ENCODE results near the gene FAM83C. TPM values are rescaled to one million over a fixed set of nuclear protein-coding genes. Genes with fewer than 3 reads are reported as not detected.

The FAM83C gene
- total RNA-seq, 1 donor from 2014 or later, result not detected

- peaks cover 24% of the 10 kb centered on the region for H3K4me1 Mint-ChIP-seq
Measured at GRCh38 chr20:35286077-35286898, 5.9 kb downstream of the FAM83C start.

GRCh38 chr20:35285806-35286076, 6.5 kb downstream of the FAM83C start:
- H3K27ac Mint-ChIP-seq, result no peak overlapping the region
- Histone ChIP-seq H4K20me1 (ENCODE audit: low read depth) (peaks cover 12% of the 10 kb centered on the region), H2AFZ (replicated peaks) (no peak overlapping the region), H3K9ac (no peak overlapping the region), H3F3A (ENCODE audit: low read depth) (no peaks in the 10 kb centered on the region), H3K36me3 (no peaks in the 10 kb centered on the region), H3K4me1 (peaks cover 6% of the 10 kb centered on the region), H3K9me3 (ENCODE audit: low read depth) (no peaks in the 10 kb centered on the region), H3K4me2 (peak overlapping the region; percentile 98), H3K79me2 (ENCODE audit: low read depth) (peaks cover 32% of the 10 kb centered on the region), H3K27me3 (no peaks in the 10 kb centered on the region), H3K27ac (no peak overlapping the region), H3K4me3 (no peak overlapping the region)
- H3K9me3 Mint-ChIP-seq, result no peaks in the 10 kb centered on the region
- H3K4me3 Mint-ChIP-seq, result peak overlapping the region; percentile 89
- no peak for DNase-seq (ENCODE audit: low spot score)
- H3K4me1 Mint-ChIP-seq, result peaks cover 24% of the 10 kb centered on the region
- H3K27me3 Mint-ChIP-seq (ENCODE audit: insufficient read depth, low read depth), result peaks cover 9% of the 10 kb centered on the region
- TF ChIP-seq EZH2 (IDR thresholded peaks at IDR 0.05) (no peak), CTCF (IDR thresholded peaks at IDR 0.05) (no peak), EZH2phosphoT487 (IDR thresholded peaks at IDR 0.05) (no peak)
- H3K36me3 Mint-ChIP-seq, result peaks cover 6% of the 10 kb centered on the region

More at GRCh38 chr20:35286077-35286898, 5.9 kb downstream of the FAM83C start:
- Histone ChIP-seq H3K9me3 (ENCODE audit: low read depth) (no peaks in the 10 kb centered on the region), H3K4me1 (peaks cover 6% of the 10 kb centered on the region), H3K4me2 (no peak overlapping the region), H3K9ac (no peak overlapping the region), H2AFZ (replicated peaks) (no peak overlapping the region), H3K79me2 (ENCODE audit: low read depth) (peaks cover 31% of the 10 kb centered on the region), H3K4me3 (no peak overlapping the region), H3K27ac (no peak overlapping the region), H3K27me3 (no peaks in the 10 kb centered on the region), H4K20me1 (ENCODE audit: low read depth) (peaks cover 12% of the 10 kb centered on the region), H3K36me3 (no peaks in the 10 kb centered on the region), H3F3A (ENCODE audit: low read depth) (no peaks in the 10 kb centered on the region)
- TF ChIP-seq EZH2phosphoT487 (IDR thresholded peaks at IDR 0.05), result no peak
- TF ChIP-seq EZH2 (IDR thresholded peaks at IDR 0.05), result no peak
- no peak for TF ChIP-seq CTCF (IDR thresholded peaks at IDR 0.05)
- no peak for DNase-seq (ENCODE audit: low spot score)
- H3K36me3 Mint-ChIP-seq, result peaks cover 6% of the 10 kb centered on the region
- no peaks in the 10 kb centered on the region for H3K9me3 Mint-ChIP-seq
- H3K27ac Mint-ChIP-seq, result no peak overlapping the region
- H3K27me3 Mint-ChIP-seq (ENCODE audit: insufficient read depth, low read depth), result peaks cover 9% of the 10 kb centered on the region
- H3K4me3 Mint-ChIP-seq, result peak overlapping the region; percentile 89

- DNase-seq (ENCODE audit: low spot score), result no peak
- no peak overlapping the region for H3K27ac ChIP-seq
- H3K9me3 Mint-ChIP-seq, result no peaks in the 10 kb centered on the region
Measured at GRCh38 chr20:35284992-35285805, 7.0 kb downstream of the FAM83C start.

More at GRCh38 chr20:35284992-35285805, 7.0 kb downstream of the FAM83C start:
- Histone ChIP-seq H2AFZ (replicated peaks) (peak overlapping the region; percentile 98), H3K4me3 (peak overlapping the region; percentile 83), H3K79me2 (ENCODE audit: low read depth) (peaks cover 32% of the 10 kb centered on the region), H3K4me1 (peaks cover 6% of the 10 kb centered on the region), H3K27me3 (no peaks in the 10 kb centered on the region), H3K9me3 (ENCODE audit: low read depth) (no peaks in the 10 kb centered on the region), H3F3A (ENCODE audit: low read depth) (peaks cover under 1% of the 10 kb centered on the region), H3K4me2 (peak overlapping the region; percentile 98), H3K36me3 (no peaks in the 10 kb centered on the region), H4K20me1 (ENCODE audit: low read depth) (peaks cover 12% of the 10 kb centered on the region), H3K9ac (peak overlapping the region; percentile 44)
- Mint-ChIP-seq H3K4me3 (peak overlapping the region; percentile 89), H3K27ac (peak overlapping the region; percentile 68), H3K27me3 (ENCODE audit: insufficient read depth, low read depth) (peaks cover 6% of the 10 kb centered on the region), H3K36me3 (peaks cover 7% of the 10 kb centered on the region), H3K4me1 (peaks cover 24% of the 10 kb centered on the region)
- TF ChIP-seq EZH2phosphoT487 (IDR thresholded peaks at IDR 0.05) (no peak), EZH2 (IDR thresholded peaks at IDR 0.05) (no peak), CTCF (IDR thresholded peaks at IDR 0.05) (no peak)
